COLO829 (cell line): Measurements from ENCODE around the gene FGFBP2.

ENCODE experiments used
- DNase-seq: peaks from one replicate; pipeline ENCODE4 v3.0.0; 2012; ENCODE audit warnings: low spot score

FGFBP2 gene

GRCh38 chr4:15968551-15969300, 5.8 kb upstream of the FGFBP2 start:
- DNase-seq = no peak

- DNase-seq = no peak
Observed at GRCh38 chr4:15965325-15965724, 2.4 kb upstream of the FGFBP2 start.

GRCh38 chr4:15964159-15964558, 1.2 kb upstream of the FGFBP2 start:
- no peak for DNase-seq

GRCh38 chr4:15963576-15963975, 601 bp upstream of the FGFBP2 start:
- DNase-seq = no peak

- no peak for DNase-seq
Observed at GRCh38 chr4:15961781-15962510, 1.0 kb downstream of the FGFBP2 start.

GRCh38 chr4:15958562-15958961, 4.4 kb downstream of the FGFBP2 start:
- no peak for DNase-seq

GRCh38 chr4:15956179-15956850, 6.7 kb downstream of the FGFBP2 start:
- DNase-seq = peak; percentile 62

GRCh38 chr4:15955670-15956069, 7.3 kb downstream of the FGFBP2 start:
- no peak for DNase-seq

GRCh38 chr4:15953625-15954024, 9.3 kb downstream of the FGFBP2 start:
- no peak for DNase-seq

- no peak for DNase-seq
Observed at GRCh38 chr4:15951781-15952180, 11.2 kb downstream of the FGFBP2 start.

- DNase-seq = no peak
Observed at GRCh38 chr4:15948826-15949225, 14.1 kb downstream of the FGFBP2 start.

GRCh38 chr4:15947684-15948083, 15.3 kb downstream of the FGFBP2 start:
- no peak for DNase-seq

- no peak for DNase-seq
Observed at GRCh38 chr4:15945516-15945915, 17.5 kb downstream of the FGFBP2 start.

GRCh38 chr4:15944895-15945294, 18.1 kb downstream of the FGFBP2 start:
- no peak for DNase-seq

- DNase-seq = no peak
Observed at GRCh38 chr4:15942283-15942682, 20.7 kb downstream of the FGFBP2 start.

- no peak for DNase-seq
Observed at GRCh38 chr4:15938640-15939039, 24.3 kb downstream of the FGFBP2 start, which contains the start of gene FGFBP1. FGFBP1 (minus strand) TSS chr4:15938740; CDS start chr4:15936632, 2,108 bp downstream.

GRCh38 chr4:15938182-15938581, 24.8 kb downstream of the FGFBP2 start:
- no peak for DNase-seq

GRCh38 chr4:15936495-15936894, 26.5 kb downstream of the FGFBP2 start:
- DNase-seq = no peak

GRCh38 chr4:15935504-15936402, 27.2 kb downstream of the FGFBP2 start:
- DNase-seq = no peak

- DNase-seq = no peak
Observed at GRCh38 chr4:15934259-15934658, 28.7 kb downstream of the FGFBP2 start.

GRCh38 chr4:15931451-15932210, 31.3 kb downstream of the FGFBP2 start:
- no peak for DNase-seq
